ENCODE results near the gene MAOA.

Gene MAOA

GRCh38 chrX:43745938-43746721 lies 90.0 kb downstream of the MAOA start:
- no peaks in the 10 kb centered on the region for H3K27me3 Mint-ChIP-seq
- H3K9me3 Mint-ChIP-seq (ENCODE audit: low read depth): no peaks in the 10 kb centered on the region
- no peaks in the 10 kb centered on the region for H3K36me3 Mint-ChIP-seq
- no peaks in the 10 kb centered on the region for H3K4me1 Mint-ChIP-seq (ENCODE audit: low read depth)
- no peak overlapping the region for H3K27ac Mint-ChIP-seq
- H3K4me3 Mint-ChIP-seq: no peak overlapping the region

- H3K9me3 Mint-ChIP-seq (ENCODE audit: low read depth): no peaks in the 10 kb centered on the region
- no peak overlapping the region for H3K27ac Mint-ChIP-seq
- H3K4me3 Mint-ChIP-seq: no peak overlapping the region
- H3K27me3 Mint-ChIP-seq: no peaks in the 10 kb centered on the region
- no peaks in the 10 kb centered on the region for H3K36me3 Mint-ChIP-seq
- H3K4me1 Mint-ChIP-seq (ENCODE audit: low read depth): no peaks in the 10 kb centered on the region
Observed at GRCh38 chrX:43747476-43747875, 91.4 kb downstream of the MAOA start.

- Mint-ChIP-seq H3K27me3 (no peaks in the 10 kb centered on the region), H3K27ac (no peak overlapping the region), H3K4me1 (ENCODE audit: low read depth) (no peaks in the 10 kb centered on the region), H3K4me3 (no peak overlapping the region), H3K9me3 (ENCODE audit: low read depth) (no peaks in the 10 kb centered on the region), H3K36me3 (no peaks in the 10 kb centered on the region)
Observed at GRCh38 chrX:43750248-43750676, 94.2 kb downstream of the MAOA start.

DNA sequence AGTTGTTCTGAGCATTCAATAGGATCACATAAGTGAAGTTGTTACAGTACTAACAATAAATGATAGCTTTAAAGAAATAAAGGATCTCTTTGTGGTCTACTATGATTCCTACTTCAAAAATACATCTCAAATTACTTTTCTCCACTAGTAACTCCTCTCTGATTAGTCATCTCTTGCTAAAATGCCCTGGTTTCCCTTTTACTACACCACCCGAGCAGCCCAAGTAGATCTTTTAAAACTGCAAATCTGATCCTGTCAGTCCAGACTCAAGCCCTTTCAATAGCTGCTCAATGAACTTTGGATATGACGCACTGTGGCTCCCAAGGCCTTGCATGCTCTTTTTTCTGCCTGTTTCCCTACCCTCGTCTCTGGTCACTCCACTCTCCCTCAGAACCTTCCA lies 97.5 kb downstream of the MAOA start:
- H3K27ac Mint-ChIP-seq: no peak overlapping the region
- H3K4me3 Mint-ChIP-seq: no peak overlapping the region
- H3K36me3 Mint-ChIP-seq: no peaks in the 10 kb centered on the region
- H3K4me1 Mint-ChIP-seq (ENCODE audit: low read depth): no peaks in the 10 kb centered on the region
- H3K27me3 Mint-ChIP-seq: no peaks in the 10 kb centered on the region
- no peaks in the 10 kb centered on the region for H3K9me3 Mint-ChIP-seq (ENCODE audit: low read depth)

DNA sequence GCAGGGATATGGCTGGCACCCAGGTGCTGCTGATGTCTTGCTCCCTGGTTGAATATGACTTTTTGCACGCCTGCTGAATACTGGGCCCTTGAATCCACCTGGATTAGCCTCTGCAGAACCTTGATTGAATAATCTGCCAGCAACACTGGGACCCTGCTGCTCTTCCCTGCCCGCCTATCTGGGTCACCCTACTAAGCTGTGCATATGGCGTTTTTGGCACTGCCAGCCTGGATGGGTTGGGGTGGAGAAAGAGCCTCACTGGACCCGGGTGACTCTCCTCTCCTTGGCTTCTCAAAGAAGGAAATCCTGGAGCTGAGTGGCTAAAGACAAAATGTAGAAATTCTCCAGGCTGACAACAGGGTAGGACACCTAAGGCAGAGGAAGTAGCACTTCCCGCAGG lies 100.0 kb downstream of the MAOA start:
- Mint-ChIP-seq H3K4me3 (no peak overlapping the region), H3K27me3 (no peaks in the 10 kb centered on the region), H3K27ac (no peak overlapping the region), H3K9me3 (ENCODE audit: low read depth) (no peaks in the 10 kb centered on the region), H3K36me3 (no peaks in the 10 kb centered on the region), H3K4me1 (ENCODE audit: low read depth) (no peaks in the 10 kb centered on the region)

DNA sequence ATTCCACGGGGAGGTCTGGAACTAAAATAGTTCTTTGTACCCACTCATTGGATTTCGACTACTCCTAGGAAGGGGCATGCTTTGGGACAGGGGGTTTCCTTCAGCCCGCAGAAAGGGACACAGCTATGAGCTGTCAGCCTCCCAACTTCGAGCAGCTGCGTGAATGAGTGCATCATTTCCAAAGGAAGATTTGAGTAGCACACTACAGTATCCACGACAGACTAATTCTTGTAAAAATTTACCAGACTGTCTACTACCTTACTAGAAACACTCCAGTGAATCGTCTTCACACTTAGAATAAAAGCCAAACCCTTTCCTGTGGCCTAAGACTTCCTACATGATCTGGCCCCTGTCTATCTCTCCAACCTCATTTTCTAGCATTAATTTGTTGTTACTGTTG lies 101.9 kb downstream of the MAOA start:
- Mint-ChIP-seq H3K27me3 (no peaks in the 10 kb centered on the region), H3K4me1 (ENCODE audit: low read depth) (no peaks in the 10 kb centered on the region), H3K9me3 (ENCODE audit: low read depth) (no peaks in the 10 kb centered on the region)

GRCh38 chrX:43785930-43786591 lies 130.0 kb downstream of the MAOA start:
- no peaks in the 10 kb centered on the region for H3K4me1 Mint-ChIP-seq (ENCODE audit: low read depth)
- H3K27ac Mint-ChIP-seq: no peak overlapping the region
- H3K36me3 Mint-ChIP-seq: no peaks in the 10 kb centered on the region
- no peak overlapping the region for H3K4me3 Mint-ChIP-seq
- no peaks in the 10 kb centered on the region for H3K27me3 Mint-ChIP-seq
- no peaks in the 10 kb centered on the region for H3K9me3 Mint-ChIP-seq (ENCODE audit: low read depth)

More for the DNA sequence above, 101.9 kb downstream of the MAOA start:
- Mint-ChIP-seq H3K4me3 (no peak overlapping the region), H3K36me3 (no peaks in the 10 kb centered on the region), H3K27ac (no peak overlapping the region)
